Thyroid gland (tissue), 4 donors: ENCODE results near the gene OR2B2. TPM values are rescaled to one million over a fixed set of nuclear protein-coding genes. Genes with fewer than 3 reads are reported as not detected.

Experiments
- DNase-seq, 2 donors: peaks; one replicate each; pipeline ENCODE4 v3.0.0-alpha.2; 2019
- H3K27ac ChIP-seq, 3 donors: fragments of 200-600 bp; sonication (generic); 1 replicate in 2 of 3; 2 replicates in 1 of 3; pipeline ENCODE4 v1.5.1; 2016 to 2019; ENCODE audit warnings: mild to moderate bottlenecking in 1 of 3, moderate library complexity in 1 of 3
- H3K27me3 ChIP-seq: fragments of 200-600 bp; sonication (generic); one replicate; pipeline ENCODE4 v1.5.1; 2019
- H3K36me3 ChIP-seq, 2 donors: fragments of 200-600 bp; sonication (generic); one replicate each; pipeline ENCODE4 v1.5.1; 2016 to 2019
- H3K4me1 ChIP-seq, 2 donors: fragments of 200-600 bp; sonication (generic); one replicate each; pipeline ENCODE4 v1.5.1; 2017 to 2019
- H3K4me3 ChIP-seq, 3 donors: fragments of 200-600 bp; sonication (generic); replicated peaks in 1 of 3; 1 replicate in 2 of 3; 2 replicates in 1 of 3; pipeline ENCODE4 v1.5.1; 2016; ENCODE audit warnings: mild to moderate bottlenecking in 1 of 3
- H3K9me3 ChIP-seq: fragments of 200-600 bp; sonication (generic); one replicate; pipeline ENCODE4 v1.5.1; 2017
- CTCF ChIP-seq, 6 experiments: fragments of 200-600 bp in 3 of 6; fragments of 450-650 bp in 3 of 6; sonication (generic) in 3 of 6; IDR thresholded peaks; one replicate each; pipeline ENCODE4 v1.5.1; 2016 to 2019; ENCODE audit warnings: antibody characterized with exemption in 6 of 6, mild to moderate bottlenecking in 2 of 6, inconsistent platforms in 1 of 6, moderate library complexity in 1 of 6
- POLR2A ChIP-seq, 2 donors: fragments of 450-650 bp; IDR thresholded peaks; one replicate each; pipeline ENCODE4 v1.6.1; 2017; ENCODE audit warnings: antibody characterized with exemption in 2 of 2, mild to moderate bottlenecking in 2 of 2, moderate library complexity in 1 of 2
- WGBS, 2 donors: methylation state at CpG; one replicate each; pipeline ENCODE4 v1.1.5; 2017; 5-methylcytosine and 5-hydroxymethylcytosine counted together
- intact Hi-C: fragments of 100-400 bp; cut with DNase I; formaldehyde crosslinking; loops from one replicate; pipeline ENCODE4 v1.15.1; 2023
- total RNA-seq, 4 donors: library from RNA; depleted of rRNA; stranded (reverse); fragments of >200 nt; gene quantifications; one replicate each; pipeline ENCODE4 v1.2.3, GENCODE V29; 2016

Gene OR2B2
- total RNA-seq, 4 donors from 2014 or later, result not detected

GRCh38 chr6:27882624-27883023 is 29.6 kb downstream of the OR2B2 start:
- Histone ChIP-seq H3K4me1 (no peaks in the 10 kb centered on the region), H3K9me3 (no peaks in the 10 kb centered on the region), H3K36me3 (no peaks in the 10 kb centered on the region), H3K27me3 (no peaks in the 10 kb centered on the region), H3K4me3 (no peak overlapping the region), H3K27ac (no peak overlapping the region)
- intact Hi-C loops, result no loop called here
- 89 to 93% methylated on average over 5 of the region's 5 CpGs for WGBS, 2 donors
- no peak for TF ChIP-seq CTCF (IDR thresholded peaks at IDR 0.05)
- DNase-seq, result no peak

- H3K36me3 ChIP-seq, result no peaks in the 10 kb centered on the region
- no peaks in the 10 kb centered on the region for H3K9me3 ChIP-seq
- H3K4me3 ChIP-seq, result no peak overlapping the region
- no peak overlapping the region for H3K27ac ChIP-seq
- DNase-seq, result no peak
- 79 to 83% methylated on average over 5 of the region's 5 CpGs for WGBS, 2 donors
- TF ChIP-seq POLR2A (IDR thresholded peaks at IDR 0.05) (no peak), CTCF (IDR thresholded peaks at IDR 0.05) (no peak)
- intact Hi-C loops, result no loop called here
- no peaks in the 10 kb centered on the region for H3K27me3 ChIP-seq
- no peaks in the 10 kb centered on the region for H3K4me1 ChIP-seq
Measured at GRCh38 chr6:27879837-27880236, 32.4 kb downstream of the OR2B2 start.

- TF ChIP-seq CTCF (IDR thresholded peaks at IDR 0.05), result no peak
- TF ChIP-seq POLR2A (IDR thresholded peaks at IDR 0.05), result no peak
- WGBS, 2 donors, result 71 to 80% methylated on average over 8 of the region's 8 CpGs
- H3K36me3 ChIP-seq, result no peaks in the 10 kb centered on the region
- intact Hi-C loops, result no loop called here
- H3K27ac ChIP-seq, result no peak overlapping the region
- H3K4me3 ChIP-seq, result no peak overlapping the region
- no peaks in the 10 kb centered on the region for H3K9me3 ChIP-seq
- peaks cover 5% of the 10 kb centered on the region for H3K27me3 ChIP-seq
- H3K4me1 ChIP-seq, result peaks cover 3 to 4% of the 10 kb centered on the region in 2 donors
- no peak for DNase-seq
Measured at GRCh38 chr6:27874016-27874415, 38.2 kb downstream of the OR2B2 start.

- H3K27me3 ChIP-seq, result peaks cover 5% of the 10 kb centered on the region
- H3K4me1 ChIP-seq, result peaks cover 3 to 4% of the 10 kb centered on the region in 2 donors
- peak overlapping the region; percentile 14 to 47 (median 35) for H3K4me3 ChIP-seq
- no peaks in the 10 kb centered on the region for H3K36me3 ChIP-seq
- TF ChIP-seq CTCF (IDR thresholded peaks at IDR 0.05) (no peak), POLR2A (IDR thresholded peaks at IDR 0.05) (peak in 1 of 2 donors; percentile 38)
- WGBS, 2 donors, result 1 to 5% methylated on average over 40 to 50 of the region's 50 CpGs
- intact Hi-C loops, result no loop called here
- no peaks in the 10 kb centered on the region for H3K9me3 ChIP-seq
- DNase-seq, result peak; percentile 32 to 51
- H3K27ac ChIP-seq, result peak overlapping the region; percentile 11 to 58 (median 35)
Measured at GRCh38 chr6:27873021-27873940, 38.9 kb downstream of the OR2B2 start.

- Histone ChIP-seq H3K4me3 (peak overlapping the region; percentile 14 to 47 (median 35)), H3K9me3 (no peaks in the 10 kb centered on the region), H3K4me1 (peaks cover 3 to 4% of the 10 kb centered on the region in 2 donors), H3K27me3 (peaks cover 5% of the 10 kb centered on the region), H3K27ac (peak overlapping the region; percentile 11 to 58 (median 35)), H3K36me3 (no peaks in the 10 kb centered on the region)
- TF ChIP-seq POLR2A (IDR thresholded peaks at IDR 0.05) (no peak), CTCF (IDR thresholded peaks at IDR 0.05) (no peak)
- WGBS, 2 donors, result 0 to 1% methylated on average over 16 of the region's 16 CpGs
- no peak for DNase-seq
- intact Hi-C loops, result no loop called here
Measured at GRCh38 chr6:27872642-27873020, 39.6 kb downstream of the OR2B2 start.
